LNCAP (cell line): ENCODE results near the gene CYP4B1.

Source experiments
- TF ChIP-seq, protein P1 (sequence below): fragments of 450-650 bp; IDR thresholded peaks from 2 replicates; pipeline ENCODE4 v1.5.1; 2017; ENCODE audit warnings: mild to moderate bottlenecking

The CYP4B1 gene

DNA sequence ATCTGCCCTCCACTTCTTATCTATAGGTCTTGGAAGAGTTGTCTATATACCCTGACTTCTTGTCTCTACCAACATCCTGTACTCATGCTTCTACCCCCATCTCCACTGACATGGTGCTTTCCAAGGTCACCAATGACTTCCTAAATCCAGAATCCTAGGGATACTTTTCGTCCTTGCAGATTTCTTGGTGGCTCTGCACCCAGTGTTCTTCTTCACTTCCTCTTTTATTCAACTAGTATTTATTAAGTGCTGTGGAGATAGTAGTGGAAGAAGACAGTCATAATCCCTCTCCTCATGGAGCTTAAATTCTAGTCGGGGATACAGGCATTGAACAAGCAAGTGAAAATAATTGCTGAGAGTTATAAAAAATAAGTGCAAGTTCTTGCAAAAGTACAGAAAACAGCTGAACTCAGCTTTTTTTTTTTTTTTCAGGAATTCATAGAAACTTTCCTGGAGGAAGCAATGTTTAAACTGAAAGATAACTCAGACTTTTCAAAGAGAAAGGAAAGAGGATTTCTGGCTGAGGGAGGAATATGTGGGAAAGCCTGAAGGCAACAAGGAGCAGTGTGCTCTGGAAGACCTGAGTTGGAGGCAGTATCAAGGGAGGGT is 38.2 kb upstream of the CYP4B1 start:
- TF ChIP-seq, protein P1, sequence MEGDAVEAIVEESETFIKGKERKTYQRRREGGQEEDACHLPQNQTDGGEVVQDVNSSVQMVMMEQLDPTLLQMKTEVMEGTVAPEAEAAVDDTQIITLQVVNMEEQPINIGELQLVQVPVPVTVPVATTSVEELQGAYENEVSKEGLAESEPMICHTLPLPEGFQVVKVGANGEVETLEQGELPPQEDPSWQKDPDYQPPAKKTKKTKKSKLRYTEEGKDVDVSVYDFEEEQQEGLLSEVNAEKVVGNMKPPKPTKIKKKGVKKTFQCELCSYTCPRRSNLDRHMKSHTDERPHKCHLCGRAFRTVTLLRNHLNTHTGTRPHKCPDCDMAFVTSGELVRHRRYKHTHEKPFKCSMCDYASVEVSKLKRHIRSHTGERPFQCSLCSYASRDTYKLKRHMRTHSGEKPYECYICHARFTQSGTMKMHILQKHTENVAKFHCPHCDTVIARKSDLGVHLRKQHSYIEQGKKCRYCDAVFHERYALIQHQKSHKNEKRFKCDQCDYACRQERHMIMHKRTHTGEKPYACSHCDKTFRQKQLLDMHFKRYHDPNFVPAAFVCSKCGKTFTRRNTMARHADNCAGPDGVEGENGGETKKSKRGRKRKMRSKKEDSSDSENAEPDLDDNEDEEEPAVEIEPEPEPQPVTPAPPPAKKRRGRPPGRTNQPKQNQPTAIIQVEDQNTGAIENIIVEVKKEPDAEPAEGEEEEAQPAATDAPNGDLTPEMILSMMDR: no peak

DNA sequence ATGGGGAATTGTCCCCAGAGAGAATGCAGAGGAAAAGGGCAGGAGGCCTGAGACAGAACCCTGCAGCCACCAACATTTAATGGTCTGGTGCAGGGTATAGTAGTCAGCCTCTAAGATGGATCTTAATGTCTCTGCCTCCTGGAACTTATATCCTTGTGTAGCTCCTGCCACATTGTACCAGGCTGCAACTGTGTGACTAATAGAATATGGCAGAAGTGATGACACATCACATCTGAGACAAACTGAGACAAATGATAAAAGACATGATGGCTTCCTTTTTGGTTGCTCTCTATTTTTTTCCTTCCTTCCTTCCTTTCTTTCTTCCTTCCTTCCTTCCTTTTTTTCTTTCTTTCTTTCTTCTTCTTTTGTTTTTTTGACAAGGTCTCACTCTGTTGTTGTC is 37.1 kb upstream of the CYP4B1 start:
- TF ChIP-seq, protein P1: no peak

DNA sequence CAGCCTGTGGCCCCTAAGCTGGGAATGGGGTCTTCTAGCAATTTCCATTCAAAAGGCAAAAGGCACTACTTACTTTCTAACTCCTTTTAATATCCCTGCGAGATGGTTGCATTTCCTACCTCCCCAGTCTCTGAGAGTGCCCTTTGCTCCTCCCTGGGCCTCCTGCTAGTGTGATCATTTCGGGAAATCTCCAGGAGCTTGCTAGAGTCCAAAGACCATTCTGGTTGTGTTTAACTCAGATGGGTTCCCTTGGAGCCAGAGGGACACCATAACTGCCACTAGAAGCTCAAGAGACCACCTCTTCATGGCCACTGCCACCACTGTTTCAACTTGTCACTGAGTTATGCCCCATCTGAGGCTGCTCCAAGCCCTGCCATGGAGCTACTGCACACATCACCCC is 34.4 kb upstream of the CYP4B1 start:
- TF ChIP-seq, protein P1: no peak

DNA sequence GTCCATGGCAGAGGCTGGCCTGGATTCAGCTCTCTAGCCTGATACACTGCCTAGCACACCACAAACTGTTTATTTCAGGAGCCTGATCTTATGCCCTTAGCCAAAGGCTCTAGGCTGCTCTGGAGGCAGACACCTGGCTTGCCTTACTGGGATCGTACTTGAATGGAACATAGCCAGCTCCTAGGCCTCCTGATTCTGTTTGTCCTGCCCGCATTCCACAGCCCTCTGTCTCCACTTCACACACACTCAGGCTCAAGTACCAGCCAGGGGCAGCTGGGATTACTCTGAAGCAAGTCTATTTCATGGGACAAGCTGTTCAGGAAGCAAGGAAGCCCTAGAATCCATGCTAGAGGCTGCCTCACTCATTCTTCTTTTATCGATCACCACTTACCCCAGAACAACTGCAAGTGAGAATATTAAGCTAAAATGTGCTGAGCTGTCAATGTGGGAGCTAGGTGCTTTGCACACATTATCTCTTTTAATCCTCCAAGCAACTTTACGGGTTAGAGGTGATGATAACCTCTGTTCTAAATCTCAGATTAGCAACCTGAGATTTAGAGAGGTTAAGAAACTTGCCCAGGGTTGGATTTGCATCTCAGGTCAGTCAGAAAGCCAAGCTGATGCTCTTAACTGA is 31.1 kb upstream of the CYP4B1 start:
- TF ChIP-seq, protein P1: no peak

DNA sequence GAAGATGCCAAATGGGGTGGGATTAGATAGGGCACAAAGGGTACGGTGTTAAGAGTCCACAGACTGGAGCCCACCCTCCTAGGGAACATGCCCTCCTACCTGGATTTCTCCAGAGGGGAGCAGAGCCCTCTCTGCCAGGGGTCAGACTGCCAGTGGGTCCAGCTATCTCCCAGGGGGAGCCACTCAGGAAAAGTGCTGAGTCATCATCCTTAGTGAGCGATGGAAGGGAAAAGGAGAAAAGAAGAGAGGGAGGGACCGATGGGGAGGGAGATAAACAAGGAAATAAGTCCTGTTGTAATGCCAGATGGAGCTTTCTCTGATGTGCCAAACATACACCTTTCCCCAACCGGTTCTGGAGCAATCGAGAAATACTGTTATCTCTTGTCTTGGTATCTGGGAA is 30.4 kb upstream of the CYP4B1 start:
- TF ChIP-seq, protein P1: no peak

DNA sequence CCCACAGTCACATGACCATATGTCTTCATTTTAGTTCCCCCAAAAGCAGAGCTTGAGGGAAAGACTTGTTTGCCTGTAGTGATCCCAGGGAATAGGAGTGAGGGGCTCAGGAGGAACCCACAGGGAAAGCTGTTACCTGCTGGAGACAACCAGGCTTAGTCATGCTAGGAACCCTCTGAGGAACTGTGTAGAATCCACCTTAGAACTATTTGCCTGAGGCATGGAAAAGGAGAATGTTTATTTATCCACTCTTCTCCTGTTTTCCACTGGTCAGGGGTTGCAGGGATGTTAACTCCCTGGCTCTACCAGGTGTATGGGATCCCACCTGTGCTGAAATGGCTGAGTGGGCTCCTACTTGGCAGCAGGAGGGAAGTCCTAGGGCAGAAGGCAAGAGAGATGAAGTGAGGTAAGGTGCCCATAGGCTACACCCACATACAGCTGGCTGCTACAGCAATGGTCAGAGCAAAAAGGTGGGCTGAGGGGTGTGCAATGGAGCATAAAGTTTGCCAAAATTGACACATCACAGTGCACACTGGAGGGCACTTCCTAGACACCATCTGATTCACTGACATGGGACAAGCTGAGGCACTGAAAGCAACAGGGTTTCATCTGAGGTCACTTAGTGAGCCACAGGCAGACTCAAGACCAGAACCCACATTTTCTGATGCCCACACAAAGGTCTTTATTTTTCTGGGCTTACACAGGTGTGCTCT is 29.7 kb upstream of the CYP4B1 start:
- TF ChIP-seq, protein P1: no peak

DNA sequence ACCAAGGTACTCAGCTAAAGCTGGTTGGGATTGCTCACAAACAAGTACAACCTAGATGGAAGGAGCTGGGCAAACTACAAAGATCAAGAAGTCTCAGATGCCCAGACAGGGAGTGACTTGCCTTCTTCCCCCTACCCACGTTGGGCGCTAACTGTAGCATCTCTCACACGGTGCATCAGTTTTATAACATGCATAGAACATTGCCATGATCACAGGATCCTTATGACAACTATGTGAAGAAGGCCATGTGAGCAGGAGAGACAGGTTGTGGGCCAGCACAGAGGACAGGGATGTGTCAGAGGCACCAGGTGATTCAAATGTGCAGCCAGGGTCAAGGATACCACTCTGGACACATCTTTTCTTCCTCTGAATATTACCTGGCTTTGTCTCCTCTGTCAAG is 28.3 kb upstream of the CYP4B1 start:
- TF ChIP-seq, protein P1: no peak
